Endometrial microvascular endothelial cells (primary cell): Measurements from ENCODE around the gene SLC12A4. TPM values are rescaled to one million over a fixed set of nuclear protein-coding genes. Genes with fewer than 3 reads are reported as not detected.

ENCODE experiments used
- in situ Hi-C: cut with HindIII; loops from 2 replicates; pipeline ENCODE4 v1.10.0; 2017; ENCODE audit warnings: low sequenced_read_pairs, low pct_unique_long_range_greater_than_20kb; ENCODE audit errors: inconsistent ontology term
- total RNA-seq: library from RNA; depleted of rRNA; stranded (reverse); fragments of >200 nt; gene quantifications from one replicate; pipeline ENCODE4 v1.2.3, GENCODE V29; 2015; ENCODE audit errors: inconsistent ontology term

SLC12A4 gene
- total RNA-seq, 1 donor from 2014 or later = 55.3 TPM

GRCh38 chr16:67933805-67934204 lies 34.6 kb downstream of the SLC12A4 start:
- in situ Hi-C loops = no loop called here

- in situ Hi-C loops = no loop called here
Observed at GRCh38 chr16:67932462-67932840, 36.0 kb downstream of the SLC12A4 start.

- in situ Hi-C loops = no loop called here
Observed at GRCh38 chr16:67931712-67932461, 36.5 kb downstream of the SLC12A4 start, which contains the start of gene CTRL. TSS of gene CTRL (minus strand) at chr16:67931862. CDS start at chr16:67931852, 10 bp downstream.

- in situ Hi-C loops = no loop called here
Observed at GRCh38 chr16:67930678-67931211, 37.7 kb downstream of the SLC12A4 start.

- in situ Hi-C loops = no loop called here
Observed at GRCh38 chr16:67930191-67930590, 38.2 kb downstream of the SLC12A4 start.

- in situ Hi-C loops = no loop called here
Observed at GRCh38 chr16:67928561-67929364, 39.7 kb downstream of the SLC12A4 start.

GRCh38 chr16:67928147-67928546 lies 40.3 kb downstream of the SLC12A4 start:
- in situ Hi-C loops = no loop called here

- in situ Hi-C loops = no loop called here
Observed at GRCh38 chr16:67927131-67927941, 41.1 kb downstream of the SLC12A4 start.

GRCh38 chr16:67926181-67926750 lies 42.2 kb downstream of the SLC12A4 start:
- in situ Hi-C loops = no loop called here

- in situ Hi-C loops = no loop called here
Observed at GRCh38 chr16:67924140-67924906, 44.1 kb downstream of the SLC12A4 start.

GRCh38 chr16:67923414-67924116 lies 44.9 kb downstream of the SLC12A4 start:
- in situ Hi-C loops = no loop called here

- in situ Hi-C loops = no loop called here
Observed at GRCh38 chr16:67922740-67923139, 45.7 kb downstream of the SLC12A4 start.

- in situ Hi-C loops = no loop called here
Observed at GRCh38 chr16:67922221-67922620, 46.2 kb downstream of the SLC12A4 start.

GRCh38 chr16:67919622-67920221 lies 48.7 kb downstream of the SLC12A4 start:
- in situ Hi-C loops = no loop called here

- in situ Hi-C loops = no loop called here
Observed at GRCh38 chr16:67917852-67918236, 50.6 kb downstream of the SLC12A4 start.

GRCh38 chr16:67917140-67917851 lies 51.1 kb downstream of the SLC12A4 start:
- in situ Hi-C loops = no loop called here
